Activated naive CD8-positive, alpha-beta T cell treated with anti-CD3 and anti-CD28 coated beads, Interleukin-2, amount 50 U/mL, for 16 hours (primary cell): ENCODE data around the gene DEFB119.
"Not testable (repeated sequence)": the region's sequence is repeated elsewhere in the genome, so short reads cannot be mapped to it uniquely, and the experiment has no call there.

Experiments used
- DNase-seq: peaks from one replicate; pipeline ENCODE4 v3.0.0-alpha.2; 2020; ENCODE audit warnings: low read depth, low spot score

DEFB119 gene, protein sequence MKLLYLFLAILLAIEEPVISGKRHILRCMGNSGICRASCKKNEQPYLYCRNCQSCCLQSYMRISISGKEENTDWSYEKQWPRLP

DNA sequence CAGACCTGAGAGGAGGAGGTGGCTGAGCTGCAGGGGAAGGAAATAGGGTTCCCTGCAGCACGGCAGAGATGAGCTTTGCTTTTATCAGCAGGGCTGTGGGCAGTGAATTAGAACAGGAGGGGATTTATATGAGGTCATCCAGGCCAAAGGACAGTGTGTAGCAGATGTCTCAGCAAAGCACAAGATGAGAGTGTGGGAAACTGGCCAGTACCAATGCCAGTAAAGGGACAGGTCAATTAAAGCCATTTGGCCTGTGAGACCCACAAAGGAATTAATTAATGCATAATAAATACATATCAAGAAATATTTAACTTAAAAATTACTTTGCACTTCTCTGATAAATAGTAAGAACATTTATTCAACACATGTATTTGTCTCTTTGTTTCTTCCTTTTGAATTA, at the start of gene DEFB119:
TSS of gene DEFB119 (minus strand) at position 101 of the 400 bp plus-strand sequence. CDS start 107 bp downstream, outside the sequence.
- DNase-seq: no peak

DNA sequence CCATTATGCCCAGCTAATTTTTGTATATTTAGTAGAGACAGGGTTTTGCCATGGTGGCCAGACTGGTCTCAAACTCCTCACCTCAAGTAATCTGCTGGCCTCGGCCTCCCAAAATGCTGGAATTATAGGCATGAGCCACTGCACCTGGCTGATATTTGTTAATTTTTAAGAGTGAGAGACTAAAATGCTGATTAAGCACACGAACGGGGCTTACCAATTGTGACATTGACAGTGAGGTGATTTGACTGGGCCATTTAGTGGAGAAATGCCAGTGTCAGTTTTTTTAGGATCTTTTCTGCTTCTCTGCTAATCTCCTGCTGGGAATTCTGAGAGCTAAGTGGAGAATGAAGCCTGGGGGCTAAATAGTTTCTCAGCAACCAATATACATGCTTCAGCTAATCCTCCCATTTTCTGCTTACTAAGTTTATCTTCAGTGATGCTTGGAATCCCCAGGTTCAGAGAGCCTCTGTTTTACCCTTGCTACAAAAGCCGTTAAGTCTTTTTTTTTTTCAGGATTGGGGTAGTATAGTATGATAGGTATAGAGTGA, 40.3 kb upstream of the DEFB119 start:
- DNase-seq: no peak

DNA sequence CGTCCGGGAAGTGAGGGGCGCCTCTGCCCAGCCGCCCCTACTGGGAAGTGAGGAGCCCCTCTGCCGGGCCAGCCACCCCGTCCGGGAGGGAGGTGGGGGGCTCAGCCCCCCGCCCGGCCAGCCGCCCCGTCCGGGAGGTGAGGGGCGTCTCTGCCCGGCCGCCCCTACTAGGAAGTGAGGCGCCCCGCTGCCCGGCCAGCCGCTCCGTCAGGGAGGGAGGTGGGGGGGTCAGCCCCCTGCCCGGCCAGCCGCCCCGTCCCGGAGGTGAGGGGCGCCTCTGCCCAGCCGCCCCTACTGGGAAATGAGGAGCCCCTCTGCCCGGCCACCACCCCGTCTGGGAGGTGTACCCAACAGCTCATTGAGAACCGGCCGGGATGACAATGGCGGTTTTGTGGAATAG, 37.2 kb upstream of the DEFB119 start:
- DNase-seq: not testable (repeated sequence)

DNA sequence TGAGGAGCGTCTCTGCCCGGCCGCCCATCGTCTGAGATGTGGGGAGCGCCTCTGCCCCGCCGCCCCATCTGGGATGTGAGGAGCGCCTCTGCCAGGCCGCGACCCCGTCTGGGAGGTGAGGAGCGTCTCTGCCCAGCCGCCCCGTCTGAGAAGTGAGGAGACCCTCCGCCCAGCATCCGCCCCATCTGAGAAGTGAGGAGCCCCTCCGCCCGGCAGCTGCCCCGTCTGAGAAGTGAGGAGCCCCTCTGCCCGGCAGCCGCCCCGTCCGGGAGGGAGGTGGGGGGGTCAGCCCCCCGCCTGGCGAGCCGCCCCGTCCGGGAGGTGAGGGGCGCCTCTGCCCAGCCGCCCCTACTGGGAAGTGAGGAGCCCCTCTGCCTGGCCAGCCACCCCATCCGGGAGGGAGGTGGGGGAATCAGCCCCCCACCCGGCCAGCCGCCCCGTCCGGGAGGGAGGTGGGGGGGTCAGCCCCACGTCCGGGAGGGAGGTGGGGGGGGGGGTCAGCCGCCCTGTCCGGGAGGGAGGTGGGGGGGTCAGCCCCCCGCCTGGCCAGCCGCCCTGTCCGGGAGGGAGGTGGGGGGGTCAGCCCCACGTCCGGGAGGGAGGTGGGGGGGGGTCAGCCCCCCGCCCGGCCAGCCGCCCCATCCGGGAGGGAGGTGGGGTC, 36.6 kb upstream of the DEFB119 start:
- not testable (repeated sequence) for DNase-seq

DNA sequence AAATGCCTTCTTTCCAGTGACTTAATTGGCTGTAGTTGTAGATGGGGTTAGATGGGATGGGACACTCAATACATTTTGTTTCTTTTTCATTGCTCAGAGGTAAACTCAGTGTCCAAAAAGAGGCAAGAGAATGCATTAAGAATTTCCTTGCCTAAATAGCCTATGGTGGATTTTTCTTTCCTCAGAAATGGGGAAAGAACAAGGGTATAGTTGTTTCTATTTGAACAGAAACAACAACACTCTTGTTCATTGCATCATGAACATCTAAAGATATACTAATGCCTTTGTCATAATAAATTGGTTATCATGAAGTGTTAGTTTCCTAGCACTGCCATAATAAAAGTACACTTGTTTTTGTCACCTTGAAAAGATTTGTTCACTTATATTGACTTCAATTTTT, 35.4 kb upstream of the DEFB119 start:
- DNase-seq: no peak

DNA sequence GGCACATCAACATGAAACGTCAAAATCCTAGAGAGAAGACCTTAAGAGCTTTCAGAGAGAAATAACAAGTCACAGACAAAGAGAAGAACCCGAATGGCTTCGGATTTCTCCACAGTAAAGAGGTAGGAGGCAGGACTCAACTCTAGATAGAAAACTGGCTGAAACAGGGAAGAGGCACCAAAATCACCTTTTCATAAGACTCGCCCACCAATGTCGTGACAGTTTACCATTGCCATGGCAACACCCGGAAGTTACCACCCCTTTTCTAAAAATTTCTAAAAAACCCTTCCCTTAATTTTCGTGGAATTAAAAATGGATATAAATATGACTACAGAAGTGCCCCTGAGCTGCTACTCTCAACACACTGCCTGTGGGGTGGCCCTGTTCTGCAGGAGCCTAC, 27.9 kb upstream of the DEFB119 start:
- no peak for DNase-seq

DNA sequence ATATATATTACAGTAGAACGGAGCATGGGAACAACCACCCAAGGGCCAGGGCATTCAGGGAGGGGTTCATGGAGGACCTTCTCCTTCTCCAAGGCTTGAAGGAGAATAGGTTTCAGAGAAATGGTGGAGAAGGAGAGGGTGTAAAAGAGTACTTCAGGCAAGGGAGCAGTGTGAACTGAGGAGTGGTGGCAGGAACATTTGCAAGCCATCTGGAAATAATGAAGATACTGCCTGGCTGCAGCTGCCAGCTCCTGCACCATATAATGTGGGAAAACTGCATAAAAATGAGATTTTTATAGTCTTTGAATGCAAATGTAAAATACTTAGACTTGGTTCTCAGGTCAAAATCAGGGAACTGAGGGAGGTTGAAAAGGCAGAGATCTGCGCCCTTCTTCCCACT, 25.3 kb upstream of the DEFB119 start:
- no peak for DNase-seq

DNA sequence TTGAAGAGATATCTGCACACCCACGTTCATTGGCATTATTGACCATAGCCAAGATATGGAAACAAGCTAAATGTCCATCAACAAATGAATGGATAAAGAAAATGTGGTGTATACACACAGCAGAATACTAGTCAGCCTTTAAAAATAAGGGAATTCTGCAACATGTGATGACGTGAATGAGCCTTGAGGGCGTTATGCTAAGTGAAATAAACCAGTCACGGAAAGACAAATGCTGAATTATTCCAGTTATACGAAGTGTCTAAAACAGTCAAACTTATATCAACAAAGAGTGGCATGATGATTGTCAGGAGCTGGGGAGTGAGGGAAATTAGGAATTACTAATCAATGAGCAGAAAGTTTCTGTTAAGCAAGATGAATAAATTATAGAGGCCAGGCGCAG, 24.0 kb upstream of the DEFB119 start:
- DNase-seq: no peak

DNA sequence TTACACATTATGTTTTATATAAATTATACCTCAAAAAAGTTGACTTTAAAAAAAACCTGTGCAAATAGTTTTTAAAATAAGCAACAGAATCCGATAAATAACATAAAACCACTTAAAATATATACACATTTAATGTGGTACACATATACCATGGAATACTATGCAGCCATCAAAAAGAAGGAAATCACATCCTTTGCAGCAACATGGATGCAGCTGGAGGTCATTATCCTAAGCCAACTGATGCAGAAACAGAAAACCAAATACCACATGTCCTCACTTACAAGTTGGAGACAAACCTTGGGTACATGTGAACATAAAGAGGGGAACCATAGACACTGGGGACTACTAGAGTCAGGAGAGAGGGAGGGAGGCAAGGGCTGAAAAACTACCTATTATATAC, 19.6 kb upstream of the DEFB119 start:
- no peak for DNase-seq

DNA sequence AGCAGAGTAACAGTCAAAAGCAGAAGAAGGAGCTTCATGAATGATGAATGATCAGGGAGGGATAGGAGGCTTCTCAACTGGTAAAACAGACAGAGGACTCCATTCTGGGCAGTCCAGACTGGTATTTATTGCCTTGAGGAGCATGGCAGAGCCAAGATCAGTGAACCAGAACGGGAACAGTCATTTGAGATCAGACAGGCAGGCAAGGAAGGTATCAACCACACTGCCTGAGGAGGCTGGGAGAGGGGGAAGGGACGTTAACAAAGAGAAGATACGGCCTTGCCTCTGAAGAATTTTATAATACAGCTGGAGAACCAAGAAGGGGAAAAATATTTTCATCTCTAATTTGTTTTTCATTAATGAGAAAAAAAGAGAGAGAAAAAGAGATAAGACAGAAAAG, 15.7 kb upstream of the DEFB119 start, which contains the start of gene DEFB121:
TSS of gene DEFB121 (minus strand) at position 101 of the 400 bp plus-strand sequence. CDS start at position 38, 63 bp downstream.
- no peak for DNase-seq

DNA sequence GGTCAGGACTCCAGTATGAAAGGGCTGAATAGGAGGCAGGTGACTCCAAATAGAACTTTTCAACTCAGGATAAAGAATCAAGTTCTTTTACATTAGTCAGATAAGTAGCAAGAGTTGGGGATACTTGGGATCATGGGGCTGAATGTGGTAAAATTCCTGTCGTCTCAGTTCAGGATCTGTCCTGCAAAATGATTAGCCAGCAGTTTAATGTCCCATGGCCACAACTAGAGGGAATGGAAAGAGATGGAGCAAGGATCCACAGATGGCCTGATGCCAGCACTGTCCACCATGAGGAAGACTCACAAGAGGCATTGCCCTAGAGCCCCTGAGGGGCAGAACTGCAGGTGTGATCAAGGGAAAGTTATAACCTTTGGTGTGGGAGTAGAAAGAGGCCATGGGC, 13.5 kb upstream of the DEFB119 start:
- DNase-seq: no peak

DNA sequence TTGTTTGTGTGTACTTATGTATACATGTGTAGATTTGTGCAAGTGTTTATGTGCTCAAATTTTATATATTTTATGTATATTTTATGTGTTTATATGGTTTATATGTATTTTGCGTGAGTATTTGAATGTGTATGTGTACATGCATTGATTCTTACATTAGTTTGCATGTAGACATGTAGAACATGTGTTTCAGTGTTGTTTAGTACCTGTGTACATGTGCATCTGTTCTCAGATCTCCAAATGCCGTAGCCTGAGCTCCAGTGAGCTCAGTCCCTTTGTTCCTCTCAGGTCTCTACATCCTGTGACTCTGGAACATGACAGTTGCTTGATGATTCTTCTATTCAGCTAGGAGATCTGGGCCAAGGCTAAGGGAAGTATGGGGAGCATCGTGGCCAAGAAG, 4.5 kb upstream of the DEFB119 start:
- no peak for DNase-seq

DNA sequence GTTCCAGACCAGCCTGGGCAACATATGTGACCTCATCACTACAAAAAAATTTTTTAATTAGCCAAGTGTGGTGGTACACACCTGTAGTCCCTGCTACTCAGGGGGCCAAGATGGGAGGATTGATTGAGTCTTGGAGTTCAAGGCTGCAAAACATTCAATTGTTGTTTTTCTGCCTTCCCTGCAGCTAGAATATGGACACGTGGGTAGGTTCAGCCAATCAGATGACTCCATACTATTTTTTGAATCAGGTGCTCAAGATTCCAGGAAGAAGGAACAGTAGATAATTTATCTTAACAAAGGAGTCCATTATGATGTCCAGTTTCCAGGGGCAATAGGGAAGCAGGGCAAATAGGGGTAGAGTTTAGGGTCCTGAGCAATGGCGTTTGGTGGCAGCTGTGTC, 2.4 kb upstream of the DEFB119 start:
- DNase-seq: no peak

DNA sequence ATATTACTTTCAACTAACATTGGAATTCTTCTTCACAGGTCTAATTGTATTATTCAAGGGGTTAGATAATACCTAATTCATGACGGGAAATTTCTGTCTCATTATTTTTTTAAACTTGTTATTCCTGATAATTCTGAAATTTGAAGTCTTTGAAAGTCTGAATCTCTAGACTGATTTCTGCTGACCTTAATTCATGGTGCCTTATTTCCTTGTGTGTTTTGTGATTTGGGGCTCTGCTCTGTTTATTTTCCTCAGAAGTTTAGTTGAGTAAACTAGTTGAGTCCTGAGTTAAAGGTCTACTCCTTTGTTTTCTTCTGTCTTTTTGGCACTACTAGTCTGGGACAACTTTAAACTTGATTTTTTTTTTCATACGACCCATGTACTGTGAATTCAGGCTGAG, 16.0 kb downstream of the DEFB119 start:
- no peak for DNase-seq

DNA sequence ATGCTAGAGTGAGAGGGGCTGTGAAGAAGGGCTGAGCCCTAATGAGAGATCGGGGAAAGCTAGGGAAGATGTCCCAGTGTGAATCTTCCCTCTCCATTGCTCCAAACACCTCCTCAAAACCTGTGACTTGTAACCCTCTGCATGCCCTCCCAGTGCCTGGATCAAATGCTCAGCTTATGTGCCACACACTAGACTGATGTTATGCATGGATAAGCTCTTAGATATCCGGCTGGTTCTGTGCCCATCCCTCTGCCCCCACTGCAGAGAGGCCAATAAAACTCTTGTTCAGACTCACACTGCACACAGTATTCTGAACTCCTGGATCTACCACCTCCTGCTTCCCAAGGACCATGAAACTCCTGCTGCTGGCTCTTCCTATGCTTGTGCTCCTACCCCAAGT, 22.1 kb downstream of the DEFB119 start, which contains the start of gene DEFB118:
TSS of gene DEFB118 (plus strand) at position 301 of the 400 bp plus-strand sequence. CDS start at position 351, 50 bp downstream.
- no peak for DNase-seq

DNA sequence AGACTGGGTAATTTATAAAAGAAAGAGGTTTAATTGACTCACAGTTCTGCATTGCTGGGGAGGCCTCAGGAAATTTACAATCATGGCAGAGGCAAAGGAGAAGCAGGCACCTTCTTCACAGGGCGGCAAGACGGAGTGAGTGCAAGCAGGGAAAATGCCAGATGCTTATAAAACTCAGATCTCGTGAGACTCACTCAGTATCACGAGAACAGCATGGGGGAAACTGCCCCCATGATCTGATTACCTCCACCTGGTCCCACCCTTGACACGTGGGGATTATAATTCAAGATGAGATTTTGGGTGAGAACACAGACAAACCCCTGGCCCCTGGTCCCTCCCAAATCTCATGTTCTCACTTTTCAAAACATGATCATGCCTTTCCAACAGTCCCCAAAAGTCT, 26.1 kb downstream of the DEFB119 start:
- DNase-seq: not testable (repeated sequence)

DNA sequence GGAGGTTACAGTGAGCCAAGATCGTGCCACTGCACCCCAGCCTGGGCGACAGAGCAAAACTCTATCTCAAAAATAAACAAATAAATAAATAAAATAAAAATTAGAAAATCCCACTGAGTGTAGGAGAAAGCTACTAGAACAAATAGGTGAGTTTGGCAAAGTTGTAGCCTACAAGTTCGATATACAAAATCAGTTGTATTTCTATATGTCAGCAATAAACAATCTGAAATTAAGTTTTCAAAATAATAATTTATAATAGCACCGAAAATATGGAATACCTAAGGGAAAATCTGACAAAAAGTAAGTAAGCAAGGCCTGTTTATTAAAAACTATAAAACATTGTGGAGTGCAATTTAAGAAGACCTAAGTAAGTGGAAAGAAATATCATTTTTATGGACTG, 27.1 kb downstream of the DEFB119 start:
- no peak for DNase-seq

DNA sequence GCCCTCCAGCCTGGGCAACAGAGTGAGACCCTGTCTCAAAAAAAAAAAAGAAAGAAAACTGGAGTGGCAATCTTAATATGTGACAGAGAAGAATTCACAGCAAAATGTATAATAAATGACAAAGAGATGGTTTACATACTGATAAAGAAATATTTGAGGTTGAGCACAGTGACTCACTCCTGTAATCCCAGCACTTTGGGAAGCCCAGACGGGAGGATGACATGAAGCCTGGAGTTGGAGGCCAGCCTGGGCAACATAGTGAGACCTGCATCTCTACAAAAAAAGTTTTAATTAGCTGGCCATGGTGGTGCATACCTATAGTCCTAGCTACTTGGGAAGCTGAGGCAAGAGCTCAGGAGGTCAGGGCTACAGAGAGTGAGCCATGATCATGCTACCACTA, 34.4 kb downstream of the DEFB119 start:
- no peak for DNase-seq

DNA sequence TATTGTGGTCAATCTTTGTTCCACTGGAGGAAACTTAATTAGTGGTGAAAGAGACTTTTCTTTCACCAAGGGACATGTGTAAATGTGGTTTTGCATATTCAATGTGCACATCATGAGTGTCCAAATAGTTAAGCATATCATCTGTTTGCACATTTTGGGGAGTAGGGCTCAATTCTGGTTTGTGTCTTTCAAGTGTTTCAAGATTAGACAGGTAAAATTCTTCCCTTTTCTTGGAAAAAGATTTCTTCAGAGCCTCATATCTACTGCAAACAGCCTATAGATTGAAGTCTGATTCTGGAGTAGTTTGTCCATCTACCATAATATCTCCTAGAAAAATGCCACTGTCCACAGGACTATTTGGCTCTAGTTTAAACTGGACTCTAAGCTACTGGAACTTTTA, 48.9 kb downstream of the DEFB119 start:
- DNase-seq: no peak

DNA sequence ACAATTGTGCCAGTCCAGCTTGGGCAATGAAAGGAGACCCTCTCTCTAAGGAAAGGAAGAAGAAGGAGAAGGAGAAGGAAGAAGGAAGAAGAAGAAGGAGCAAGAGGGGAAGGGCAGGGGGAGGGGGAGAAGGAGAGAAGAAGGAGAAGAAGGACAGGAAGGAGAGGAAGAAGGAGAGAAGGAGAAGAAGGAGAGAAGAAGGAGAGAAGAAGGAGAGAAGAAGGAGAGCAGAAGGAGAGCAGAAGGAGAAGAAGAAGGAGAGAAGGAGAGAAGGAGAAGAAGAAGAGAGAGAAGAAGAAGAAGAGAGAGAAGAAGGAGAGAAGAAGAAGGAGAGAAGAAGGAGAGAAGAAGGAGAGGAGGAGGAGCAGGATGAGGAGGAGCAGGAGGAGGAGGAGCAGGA, 59.5 kb downstream of the DEFB119 start:
- no peak for DNase-seq
